GM12878 (cell line): ENCODE data around the gene TTC17. TPM values are rescaled to one million over a fixed set of nuclear protein-coding genes. Genes with fewer than 3 reads are reported as not detected.

ENCODE experiments used
- ATAC-seq: fragments of 200-7000 bp; cut with Tn5 transposase; 3 replicates; pipeline ENCODE4 v1.9.1; 2020; ENCODE audit warnings: mild to moderate bottlenecking, moderate library complexity
- BruUV-seq: library from RNA; stranded (reverse); fragments of 400-500 nt; replicated peaks from 2 replicates; lab custom pipeline; 2021; lab: Mats Ljungman, UMichigan
- CTCF ChIA-PET: fragments of 300-600 bp; sonication (Branson Sonifier 250); formaldehyde crosslinking; extraction: SDS; loops from one replicate; lab custom pipeline; 2021; ENCODE audit warnings: inconsistent platforms; lab: Yijun Ruan, JAX
- POLR2A ChIA-PET: fragments of 350-600 bp; formaldehyde crosslinking; extraction: SDS; loops from one replicate; lab custom pipeline; 2021; ENCODE audit warnings: inconsistent platforms; lab: Charles Lee
- RAD21 ChIA-PET: fragments of 300-600 bp; sonication (Branson Sonifier 250); formaldehyde crosslinking; loops from one replicate; lab custom pipeline; 2023; ENCODE audit warnings: antibody characterized with exemption; ENCODE audit not compliant: unreplicated experiment; lab: Charles Lee
- SMC1A ChIA-PET: fragments of 300-600 bp; sonication (Branson Sonifier 250); formaldehyde crosslinking; loops from one replicate; lab custom pipeline; 2023; ENCODE audit not compliant: unreplicated experiment, uncharacterized antibody; lab: Charles Lee
- DNase-seq: peaks from one replicate; pipeline ENCODE4 v3.0.0-alpha.2; 2011; ENCODE audit warnings: low read depth, low spot score
- FAIRE-seq: peaks from 3 replicates; lab custom pipeline; 2011; peaks lifted over from hg19 to GRCh38; lab: Jason Lieb, UNC
- H2AFZ ChIP-seq: 2 replicates; pipeline ENCODE4 v1.6.0; 2011; ENCODE audit warnings: low read depth, low read length, control low read depth; ENCODE audit not compliant: control insufficient read depth
- H3K27ac ChIP-seq: 2 replicates; pipeline ENCODE4 v1.5.1; 2011; ENCODE audit warnings: control low read depth; ENCODE audit not compliant: control insufficient read depth, insufficient read depth
- H3K27me3 ChIP-seq, 2 experiments: replicated peaks in 1 of 2; 2 replicates each; pipeline versions ENCODE4 v1.6.0 to v1.6.1; 2011; ENCODE audit warnings: low read length in 1 of 2; ENCODE audit not compliant: control insufficient read depth in 2 of 2, insufficient read depth in 2 of 2
- H3K36me3 ChIP-seq, 2 experiments: 2 replicates each; pipeline ENCODE4 v1.5.1; 2011; ENCODE audit warnings: low read length in 1 of 2; ENCODE audit not compliant: control insufficient read depth in 2 of 2, insufficient read depth in 2 of 2
- H3K4me1 ChIP-seq: 2 replicates; pipeline ENCODE4 v1.6.1; 2011; ENCODE audit warnings: mild to moderate bottlenecking, low read length, moderate library complexity, mixed read lengths; ENCODE audit not compliant: control insufficient read depth, insufficient read depth
- H3K4me2 ChIP-seq: 2 replicates; pipeline ENCODE4 v1.6.0; 2011; ENCODE audit warnings: control low read depth; ENCODE audit not compliant: control insufficient read depth, insufficient read depth
- H3K4me3 ChIP-seq: fragments of 200-600 bp; sonication (generic); 2 replicates; pipeline ENCODE4 v1.5.1; 2016
- H3K79me2 ChIP-seq: 2 replicates; pipeline ENCODE4 v1.6.0; 2011; ENCODE audit warnings: low read length; ENCODE audit not compliant: control insufficient read depth, insufficient read depth
- H3K9ac ChIP-seq: 2 replicates; pipeline ENCODE4 v1.8.0; 2011; ENCODE audit warnings: low read length, control low read depth, mixed read lengths; ENCODE audit not compliant: control insufficient read depth, insufficient read depth
- H3K9me3 ChIP-seq: replicated peaks from 3 replicates; pipeline ENCODE4 v1.5.1; 2011; ENCODE audit warnings: mild to moderate bottlenecking, low read length; ENCODE audit not compliant: control insufficient read depth, insufficient read depth
- H4K20me1 ChIP-seq: 2 replicates; pipeline ENCODE4 v1.6.0; 2011; ENCODE audit not compliant: control insufficient read depth, insufficient read depth
- ATF2 ChIP-seq: IDR thresholded peaks from 2 replicates; pipeline ENCODE4 v1.6.1; 2012; ENCODE audit warnings: low read length, inconsistent platforms
- BMI1 ChIP-seq: fragments of 450-650 bp; IDR thresholded peaks from 2 replicates; pipeline ENCODE4 v1.6.1; 2016; ENCODE audit warnings: mild to moderate bottlenecking, moderate library complexity, borderline replicate concordance
- CHD2 ChIP-seq: IDR thresholded peaks from 2 replicates; pipeline ENCODE4 v1.6.1; 2011; ENCODE audit warnings: low read depth, low read length, improper control_type of control experiment, borderline replicate concordance
- MEF2B ChIP-seq: fragments of 450-650 bp; IDR thresholded peaks from 2 replicates; pipeline ENCODE4 v1.6.1; 2018; ENCODE audit warnings: mild to moderate bottlenecking, moderate library complexity; ENCODE audit not compliant: partially characterized antibody, poor library complexity, severe bottlenecking
- POLR2AphosphoS5 ChIP-seq: IDR thresholded peaks from 2 replicates; pipeline ENCODE4 v1.6.1; 2011; ENCODE audit warnings: mild to moderate bottlenecking, low read length, inconsistent platforms
- RBBP5 ChIP-seq: fragments of 200-600 bp; sonication (generic); conservative IDR thresholded peaks from 2 replicates; pipeline ENCODE4 v1.6.1; 2016
- SUPT20H ChIP-seq: IDR thresholded peaks from 2 replicates; pipeline ENCODE4 v1.6.1; 2011; ENCODE audit warnings: low read depth, mild to moderate bottlenecking, low read length, moderate library complexity, borderline replicate concordance; ENCODE audit not compliant: control insufficient read depth
- ZBTB33 ChIP-seq: fragments of 450-650 bp; IDR thresholded peaks from 2 replicates; pipeline ENCODE4 v1.6.1; 2017; ENCODE audit warnings: mild to moderate bottlenecking
- in situ Hi-C: fragments of 300-500 bp; cut with MboI; formaldehyde crosslinking; loops from 9 replicates; pipeline ENCODE4 v1.14.3; 2018; ENCODE audit warnings: mixed read lengths
- intact Hi-C: fragments of 100-400 bp; cut with micrococcal nuclease; formaldehyde crosslinking; loops from one replicate; pipeline ENCODE4 v1.14.2; 2022; ENCODE audit not compliant: unreplicated experiment
- polyA plus RNA-seq, 11 experiments: library from polyadenylated mRNA; depleted of rRNA in 4 of 11; unstranded in 6 of 11; stranded (reverse) in 5 of 11; fragments of >200 nt; fragmentation: Nextera tagmentation in 4 of 11; fragmentation: Illumina TruSeq in 1 of 11; extraction: Ambion mirVana in 4 of 11; extraction: Trizol in 1 of 11; gene quantifications; 1 replicate in 1 of 11; 2 replicates in 10 of 11; pipeline versions ENCODE4 v1.2.1 to v1.2.3, GENCODE V29; 2011 to 2016; ENCODE audit warnings: inconsistent platforms in 2 of 11, missing spikeins in 2 of 11, low read depth in 1 of 11
- total RNA-seq, 4 experiments: library from RNA; depleted of rRNA in 3 of 4; stranded (reverse); fragments of >200 nt in 3 of 4; fragmentation: Illumina TruSeq in 1 of 4; extraction: Trizol in 1 of 4; gene quantifications; 2 replicates each; pipeline versions ENCODE4 v1.2.1 to v1.2.3, GENCODE V29; 2013 to 2021

TTC17 gene
- total and polyA plus RNA-seq, 10 of the 15 experiments (the other 5 are each of a cell fraction or from before 2014, with no cell fraction given) = 15.9 to 116 (median 41.5) TPM

GRCh38 chr11:43443811-43444210 lies 85.1 kb downstream of the TTC17 start (continued):
- TF ChIP-seq ZBTB33 (no peak), CHD2 (no peak), SUPT20H (no peak), MEF2B (no peak), RBBP5 (no peak), ATF2 (no peak), BMI1 (no peak)

GRCh38 chr11:43447151-43447550 lies 88.4 kb downstream of the TTC17 start:
- Histone ChIP-seq H3K9ac (no peak overlapping the region), H3K36me3 (peaks cover 4 to 32% of the 10 kb centered on the region in 2 experiments), H3K27ac (no peak overlapping the region), H3K4me1 (no peaks in the 10 kb centered on the region), H3K79me2 (no peaks in the 10 kb centered on the region), H3K9me3 (no peaks in the 10 kb centered on the region), H3K4me2 (no peak overlapping the region), H3K4me3 (no peak overlapping the region), H2AFZ (no peak overlapping the region), H3K27me3 (no peaks in the 10 kb centered on the region), H4K20me1 (no peaks in the 10 kb centered on the region)
- in situ Hi-C loops (no loop called here), intact Hi-C loops (no loop called here)
- TF ChIP-seq POLR2AphosphoS5 = no peak
- no peak for FAIRE-seq
- BruUV-seq = TSS peak; percentile 26
- DNase-seq = no peak
- ChIA-PET POLR2A (no interaction called here), SMC1A (no interaction called here), RAD21 (no interaction called here), CTCF (no interaction called here)
- no peak for ATAC-seq
